Measurements from ENCODE around the gene ABHD17B.

Gene ABHD17B

DNA sequence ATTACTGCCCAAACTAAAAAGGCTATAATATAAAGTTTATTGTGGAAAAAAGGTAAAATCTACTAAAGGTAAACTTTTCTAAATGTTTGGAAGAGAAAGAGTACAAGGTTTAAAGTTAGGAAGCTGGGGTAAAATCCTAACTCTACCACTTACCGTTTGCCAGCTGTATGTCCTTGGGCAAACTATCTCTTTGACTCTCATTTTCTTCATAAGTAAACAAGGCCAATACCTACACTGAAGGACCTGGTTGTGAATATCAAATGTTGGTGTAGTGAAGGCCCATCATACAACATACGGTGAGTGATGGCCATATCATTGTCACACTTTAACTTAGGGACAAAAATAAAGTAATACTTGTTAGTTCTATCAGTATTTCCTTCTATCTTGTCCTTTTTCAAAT is 34.9 kb downstream of the ABHD17B start:
- DNase-seq = no peak

DNA sequence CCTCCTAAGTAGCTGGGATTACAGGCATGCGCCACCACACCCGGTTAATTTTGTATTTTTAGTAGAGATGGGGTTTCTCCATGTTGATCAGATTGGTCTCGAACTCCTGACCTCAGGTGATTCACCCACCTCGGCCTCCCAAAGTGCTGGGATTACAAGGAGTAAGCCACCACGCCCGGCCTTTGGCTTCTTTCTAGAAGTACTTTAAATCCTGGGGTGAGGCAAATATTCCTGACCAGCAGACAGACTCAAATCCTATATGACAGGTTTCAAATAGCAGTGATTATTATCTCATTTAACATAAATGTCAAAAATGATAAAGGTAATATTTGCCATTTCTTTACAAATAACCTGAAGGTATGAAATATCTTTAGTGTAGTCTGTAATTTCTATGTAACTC is 35.6 kb downstream of the ABHD17B start:
- DNase-seq = no peak

DNA sequence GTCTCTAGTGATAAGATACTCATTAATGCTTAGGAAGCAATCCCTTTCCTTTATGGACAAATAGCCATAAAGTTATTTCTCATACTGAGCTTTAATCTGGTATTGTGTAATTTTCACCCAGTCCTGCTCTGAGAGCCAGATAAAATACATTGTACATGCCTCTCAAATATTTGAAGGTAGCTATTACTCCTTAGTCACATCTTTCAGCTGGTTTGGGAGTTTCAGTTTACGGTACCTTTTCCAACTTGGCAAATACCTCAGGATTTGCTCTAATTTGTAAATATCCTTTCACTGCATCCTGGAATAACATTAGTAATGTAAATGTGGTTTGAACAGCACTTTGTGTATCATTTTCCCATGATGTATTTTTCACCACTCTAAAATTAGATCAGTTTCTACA is 47.4 kb downstream of the ABHD17B start:
- DNase-seq = no peak

DNA sequence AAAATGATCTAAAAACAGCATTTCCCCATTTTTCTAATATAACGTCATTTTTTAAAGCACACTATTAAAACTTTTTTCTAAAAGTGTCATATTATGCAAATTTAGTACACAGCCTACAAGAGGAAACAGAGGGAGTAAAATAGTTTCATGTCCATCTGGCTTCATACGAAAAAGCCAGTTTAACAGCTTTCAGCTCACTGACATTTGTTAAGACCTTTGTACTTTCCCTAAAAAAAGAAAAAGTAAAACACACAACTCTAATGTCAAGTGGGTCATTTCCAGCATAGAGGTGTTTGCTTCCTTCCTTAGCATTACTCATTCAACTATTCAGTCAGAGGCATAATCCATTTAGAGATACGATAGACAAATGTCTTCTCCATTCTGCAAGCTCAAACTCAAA is 49.4 kb downstream of the ABHD17B start:
- DNase-seq = no peak

DNA sequence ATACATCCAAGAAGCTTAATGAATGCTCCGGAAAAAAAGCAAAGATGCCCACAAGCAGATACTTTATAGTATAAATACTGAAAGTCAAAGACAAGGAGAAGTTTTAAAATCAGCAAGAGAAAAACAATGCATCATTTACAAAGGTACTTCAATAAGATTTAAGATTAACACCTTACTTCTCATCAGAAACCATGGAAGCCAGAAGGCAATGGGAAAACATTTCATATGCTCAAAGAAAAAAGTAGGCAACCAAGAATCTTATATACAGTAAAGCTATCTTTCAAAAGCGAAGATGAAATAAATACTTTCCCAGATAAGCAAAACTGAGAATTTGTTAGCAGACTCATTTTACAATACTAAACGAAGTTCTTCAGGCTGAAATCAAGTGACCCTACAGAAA is 51.1 kb downstream of the ABHD17B start:
- DNase-seq = no peak

DNA sequence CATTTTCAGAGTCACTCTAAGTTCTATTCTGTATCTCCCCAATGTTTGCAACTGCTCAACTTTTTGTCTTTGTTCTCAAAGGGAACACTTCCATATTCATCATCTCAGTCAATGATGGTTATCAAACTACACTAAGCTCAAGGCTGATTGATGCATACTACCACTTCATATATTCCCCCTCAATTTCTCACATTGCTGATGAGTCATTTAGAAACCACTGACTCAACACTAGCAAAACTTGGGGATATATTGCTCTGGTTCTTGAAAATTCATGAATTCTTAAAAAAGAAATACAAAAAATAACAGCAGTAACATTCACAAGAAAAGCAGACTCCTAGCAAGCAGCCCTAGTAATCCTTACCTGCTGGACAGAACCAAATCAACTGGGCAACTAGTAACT is 52.2 kb downstream of the ABHD17B start:
- no peak for DNase-seq

DNA sequence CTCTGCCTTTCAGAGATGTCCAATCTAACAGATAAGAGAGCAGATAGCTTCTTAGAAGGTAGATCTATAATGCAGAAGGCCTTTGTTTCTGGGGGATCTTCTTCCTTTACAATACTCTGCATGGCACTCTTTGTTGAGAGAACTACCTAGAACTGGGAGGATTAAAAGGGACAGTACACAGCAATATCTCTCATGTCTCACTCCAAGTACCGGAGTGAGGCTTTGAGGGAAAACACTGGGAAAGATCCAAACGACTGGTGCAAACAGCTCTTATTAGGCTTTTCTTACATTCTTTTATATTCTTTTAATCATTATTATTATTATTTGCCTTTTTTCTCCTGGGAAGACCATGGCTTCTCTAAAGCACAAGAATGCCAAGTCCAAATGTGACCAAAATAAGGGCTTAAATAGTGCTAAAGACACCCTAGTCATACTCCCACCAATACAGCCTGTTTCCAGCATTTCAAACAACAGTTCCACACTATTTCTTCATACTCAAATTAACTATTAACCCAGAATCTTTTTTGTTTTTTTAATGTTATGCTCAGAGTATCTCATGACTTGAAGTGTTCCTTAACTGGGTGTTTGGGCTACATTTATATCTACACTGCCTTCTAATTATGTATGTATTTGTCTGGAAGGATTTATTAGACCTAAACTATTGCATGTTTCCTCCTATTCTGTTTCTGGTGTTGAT is 52.7 kb downstream of the ABHD17B start:
- no peak for DNase-seq

DNA sequence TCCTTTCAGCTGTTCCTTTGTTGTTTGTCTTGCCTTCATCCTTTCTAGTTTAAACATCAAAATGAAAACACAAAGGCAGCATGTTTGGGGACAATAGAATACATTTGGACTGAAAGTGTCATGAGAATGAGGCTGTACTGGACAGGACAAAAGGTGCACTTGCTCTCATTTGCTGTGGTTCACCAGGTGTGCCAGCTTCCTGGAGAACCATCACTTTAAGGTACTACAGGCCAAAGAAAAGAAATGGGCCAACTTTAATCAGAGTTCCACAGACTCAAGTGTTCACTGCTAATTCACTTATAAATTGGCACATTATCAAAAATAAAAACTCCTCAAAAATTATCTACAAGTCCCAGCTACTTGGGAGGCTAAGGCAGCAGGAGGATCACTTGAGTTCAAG is 53.8 kb downstream of the ABHD17B start:
- DNase-seq = no peak

DNA sequence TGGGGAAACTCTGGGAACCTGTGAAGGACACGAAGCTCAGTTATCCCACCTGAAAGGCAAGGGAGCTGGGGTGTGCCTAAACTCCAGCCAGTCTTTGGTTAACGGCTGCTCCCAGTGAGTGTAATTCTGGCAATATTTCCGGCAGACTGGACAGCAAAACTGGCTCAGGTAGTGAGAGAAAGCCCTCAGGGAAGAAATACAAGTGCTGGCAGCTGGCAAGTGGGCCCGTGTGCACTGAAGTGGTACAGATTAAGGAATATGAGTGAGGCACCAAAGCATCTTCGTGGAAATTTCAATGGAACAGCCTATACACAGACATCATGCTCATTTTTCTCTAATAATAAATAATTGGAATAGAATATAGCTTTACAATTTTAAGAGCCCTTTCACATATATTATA is 56.2 kb downstream of the ABHD17B start:
- DNase-seq = no peak

DNA sequence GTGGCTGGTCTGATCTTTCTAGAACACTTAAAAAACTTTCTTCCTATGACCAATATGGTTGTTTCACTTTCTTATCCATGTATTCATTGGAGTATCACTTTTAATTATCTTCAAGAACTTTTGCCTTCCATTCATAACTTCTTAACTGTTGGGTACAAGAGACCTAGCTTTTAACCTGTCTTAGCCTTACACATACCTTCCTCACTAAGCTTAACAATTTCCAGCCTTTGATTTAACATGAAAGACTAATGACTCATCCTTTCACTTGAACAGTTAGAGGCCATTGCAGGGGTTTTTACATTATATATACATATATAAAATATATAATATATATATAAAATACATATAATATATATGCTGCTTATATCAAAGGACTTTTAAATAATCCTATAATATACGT is 57.9 kb downstream of the ABHD17B start:
- no peak for DNase-seq

DNA sequence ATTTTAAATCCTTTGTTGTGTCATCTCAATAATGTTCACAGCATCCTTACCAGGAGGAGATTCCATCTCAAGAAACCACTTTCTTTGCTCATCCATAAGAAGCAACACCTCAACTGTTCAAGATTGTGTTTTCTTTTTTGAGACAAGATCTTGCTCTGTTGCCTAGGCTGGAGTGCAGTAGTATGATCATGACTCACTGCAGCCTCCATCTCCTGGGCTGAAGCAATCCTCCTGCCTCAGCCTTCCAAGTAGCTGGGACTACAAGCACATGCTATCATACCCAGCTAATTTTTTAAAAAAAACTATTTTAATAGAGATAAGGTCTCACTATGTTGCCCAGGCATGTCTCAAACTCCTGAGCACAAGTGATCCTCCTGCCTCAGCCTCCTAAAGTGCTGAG is 60.0 kb downstream of the ABHD17B start:
- no peak for DNase-seq

DNA sequence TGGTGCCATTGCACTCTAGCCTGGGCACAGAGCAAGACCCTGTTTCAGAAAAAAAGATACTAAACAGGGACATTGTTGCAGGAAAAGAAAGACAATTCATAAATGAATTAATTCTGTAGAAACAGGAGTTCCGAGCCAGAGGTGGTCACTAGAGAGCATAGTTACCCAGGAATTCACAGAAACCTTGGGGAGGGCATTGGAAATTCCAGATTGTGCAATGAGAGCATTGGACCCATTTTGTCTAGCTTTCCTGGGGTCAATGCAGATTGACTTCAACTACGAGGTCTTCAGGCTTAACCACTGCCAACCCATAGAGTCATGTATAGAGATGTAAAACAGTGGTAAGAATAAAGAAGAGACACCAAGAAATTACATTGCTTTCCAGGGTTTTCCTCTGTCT is 63.1 kb downstream of the ABHD17B start:
- DNase-seq = no peak

DNA sequence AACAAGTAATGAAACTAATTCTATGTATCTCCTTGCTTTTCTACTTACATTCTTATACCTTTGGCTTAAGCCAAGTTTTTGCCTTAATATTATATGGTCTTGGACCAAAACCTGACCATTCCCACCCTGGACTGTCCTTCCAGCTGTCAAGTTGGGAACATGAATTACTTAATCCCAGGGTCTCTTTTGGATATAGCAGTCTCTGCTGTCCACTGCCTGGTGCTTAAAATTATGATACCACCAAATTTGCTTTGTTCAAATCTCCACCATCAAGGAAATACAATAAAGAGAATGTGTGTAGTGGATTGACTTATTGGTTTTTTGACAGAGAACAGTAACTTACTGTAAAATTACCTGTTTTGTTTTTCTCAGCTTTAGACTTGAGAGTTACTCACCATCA is 66.2 kb downstream of the ABHD17B start:
- no peak for DNase-seq

DNA sequence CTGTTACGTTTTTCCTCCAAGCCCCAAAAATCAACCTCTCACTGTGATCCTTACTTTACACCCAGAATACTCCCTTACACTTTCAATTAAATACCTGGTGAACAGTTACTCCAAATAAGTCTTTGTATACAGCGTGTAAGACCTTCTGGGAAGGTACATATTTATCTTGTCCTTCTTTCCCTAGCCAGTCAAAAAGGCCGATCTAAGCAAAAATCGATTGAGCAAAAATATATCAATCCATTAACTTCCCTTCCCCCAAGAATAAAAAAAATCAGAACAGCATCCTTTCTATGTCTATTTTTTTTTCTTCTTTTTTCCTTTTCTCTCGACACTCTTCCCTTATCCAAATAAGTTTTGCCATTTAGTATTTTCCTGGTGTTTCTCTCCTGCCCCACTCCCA is 71.3 kb downstream of the ABHD17B start:
- no peak for DNase-seq

DNA sequence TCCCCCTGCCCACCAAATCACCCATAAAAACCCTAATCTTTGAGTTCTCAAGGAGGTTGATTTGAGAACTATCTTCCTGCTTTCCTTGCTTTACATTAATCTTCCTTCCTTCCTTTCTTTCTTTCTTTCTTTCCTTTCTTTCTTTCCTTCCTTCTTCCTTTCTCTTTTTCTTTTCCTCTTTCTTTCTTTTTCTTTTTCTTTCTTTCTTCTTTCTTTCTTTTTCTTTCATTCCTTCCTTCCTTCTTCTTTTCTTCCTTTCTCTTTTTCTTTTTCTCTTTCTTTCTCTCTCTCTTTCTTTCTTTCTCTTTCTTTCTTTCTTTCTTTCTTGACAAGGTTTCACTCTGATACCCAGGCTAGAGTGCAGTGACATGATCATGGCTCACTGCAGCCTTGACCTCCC is 75.4 kb downstream of the ABHD17B start:
- no peak for DNase-seq

DNA sequence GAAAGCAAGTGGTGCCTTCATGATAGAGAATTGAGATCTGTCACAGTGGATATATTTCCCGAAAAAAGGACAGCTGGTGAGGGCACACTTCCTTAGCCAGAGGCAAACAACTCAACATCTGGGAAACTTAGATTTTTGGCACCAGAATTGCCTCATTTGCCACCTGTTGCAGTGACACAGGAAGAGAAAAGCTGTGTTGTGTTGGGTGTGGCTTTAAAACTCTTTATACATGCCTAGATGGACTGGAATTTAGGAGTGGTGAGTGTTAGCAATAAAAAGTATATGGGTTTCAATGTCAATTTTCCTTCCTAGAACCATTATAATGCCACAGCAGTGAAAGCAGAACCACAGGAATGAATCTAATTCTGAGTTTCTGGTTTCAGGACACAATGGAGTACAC is 80.1 kb downstream of the ABHD17B start:
- DNase-seq = no peak

DNA sequence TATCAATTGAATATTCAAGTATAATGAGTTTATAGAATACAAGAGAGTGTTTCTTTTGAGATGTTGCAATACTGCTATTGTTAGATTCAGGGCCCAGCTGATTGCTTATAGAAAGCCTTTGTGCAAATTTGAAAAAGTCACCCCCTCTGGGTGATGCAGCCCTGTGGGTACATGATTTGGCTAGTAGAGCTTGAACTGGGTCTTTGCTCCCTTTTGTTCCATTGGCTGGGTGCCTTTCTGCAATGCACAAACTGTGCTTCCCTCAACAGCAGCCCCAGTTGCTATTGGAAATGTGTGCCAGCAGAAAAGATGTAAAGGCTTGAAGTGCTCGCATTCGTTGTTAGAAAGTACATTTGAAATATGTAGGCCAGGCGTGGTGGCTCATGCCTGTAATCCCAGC is 80.8 kb downstream of the ABHD17B start:
- DNase-seq = no peak

DNA sequence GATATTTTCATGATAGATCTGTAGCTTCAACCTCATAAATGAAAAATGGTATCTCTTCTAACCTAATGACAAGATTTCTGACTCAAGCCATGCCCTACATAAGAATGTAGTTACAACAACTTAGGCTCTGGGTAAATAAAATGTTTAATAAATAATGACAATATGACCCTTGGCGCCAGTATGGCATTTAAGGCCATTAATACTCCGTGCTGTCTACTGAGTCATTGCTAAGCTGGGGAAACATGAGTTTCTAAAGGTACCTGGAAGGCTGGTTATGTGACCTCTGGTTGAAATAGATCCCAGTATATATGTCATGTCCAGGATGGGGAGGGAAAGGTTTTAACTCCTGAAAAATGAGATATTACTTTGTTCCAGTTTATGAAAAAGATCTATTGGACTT is 84.7 kb downstream of the ABHD17B start:
- DNase-seq = no peak

DNA sequence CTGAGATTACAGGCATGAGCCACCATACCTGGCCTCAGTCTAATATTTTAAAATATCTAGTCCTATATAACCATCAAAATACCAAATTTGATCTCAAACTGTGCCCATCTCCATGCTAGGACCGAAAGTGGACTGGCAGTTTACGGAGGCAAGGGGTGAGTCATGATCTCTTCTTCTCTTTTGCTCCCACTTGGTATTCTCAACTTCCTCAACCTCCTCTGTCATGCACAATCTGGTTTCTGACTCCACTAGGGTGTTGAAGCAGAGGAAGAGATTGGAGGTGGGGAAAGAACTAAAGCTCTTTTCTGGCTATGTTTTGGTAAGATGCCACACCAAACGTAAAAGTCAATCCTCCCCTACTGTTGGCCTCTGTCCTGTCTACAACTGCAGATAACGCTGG is 86.7 kb downstream of the ABHD17B start:
- no peak for DNase-seq

DNA sequence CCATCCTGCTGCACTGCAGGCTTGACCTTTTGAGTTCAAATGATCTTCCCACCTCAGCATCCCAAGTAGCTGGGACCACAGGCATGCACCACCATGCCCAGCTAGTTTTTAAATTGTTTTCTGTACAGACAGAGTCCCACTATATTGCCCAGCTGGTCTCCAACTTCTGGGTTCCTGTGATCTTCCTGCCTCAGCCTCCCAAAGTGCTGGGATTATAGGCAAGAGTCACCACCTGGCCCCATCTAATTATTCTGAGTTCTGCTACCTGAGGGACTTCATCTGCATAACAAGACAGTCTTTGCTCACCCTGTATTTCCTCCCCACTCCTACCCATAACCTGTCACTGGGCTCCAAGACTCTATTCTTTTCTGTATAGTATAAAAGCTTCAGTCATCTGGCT is 88.1 kb downstream of the ABHD17B start:
- DNase-seq = no peak

DNA sequence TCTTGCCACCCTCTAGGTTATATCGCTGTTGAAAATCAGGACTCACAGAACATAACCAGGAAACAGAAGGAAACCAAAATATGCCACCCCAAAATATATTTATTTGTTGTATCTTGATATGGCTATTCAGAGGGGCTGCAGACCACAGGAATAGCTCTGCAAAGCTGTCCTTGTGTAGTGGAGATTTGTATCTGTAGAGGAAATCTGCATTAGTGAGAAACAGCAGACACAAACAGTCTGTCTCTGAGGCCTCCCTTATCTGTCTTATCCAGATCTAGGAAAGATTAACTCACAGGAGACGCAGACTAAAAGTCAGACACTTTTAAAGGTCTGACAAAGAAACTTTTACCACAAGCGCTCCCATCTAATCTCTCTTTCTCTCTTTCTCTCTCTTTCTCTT is 88.5 kb downstream of the ABHD17B start:
- no peak for DNase-seq

DNA sequence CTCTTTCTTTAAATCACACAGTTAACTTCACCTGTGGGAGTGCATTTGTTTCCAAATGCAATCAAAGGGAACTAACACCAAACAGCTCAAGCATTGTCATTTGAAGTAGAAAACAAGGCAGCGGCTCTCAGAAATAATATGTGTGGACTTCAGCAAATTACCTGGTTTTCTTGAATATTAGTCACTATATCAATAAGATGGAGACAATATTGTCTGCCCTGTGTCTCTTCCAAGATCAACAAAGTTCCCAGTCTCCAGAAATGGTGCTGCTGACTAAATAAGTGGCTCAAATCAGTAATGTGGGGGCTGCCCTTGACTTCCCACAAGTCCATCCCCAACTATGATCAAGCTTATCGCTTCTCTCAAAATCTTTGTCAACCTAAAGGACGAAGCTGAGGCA is 89.6 kb downstream of the ABHD17B start:
- no peak for DNase-seq

DNA sequence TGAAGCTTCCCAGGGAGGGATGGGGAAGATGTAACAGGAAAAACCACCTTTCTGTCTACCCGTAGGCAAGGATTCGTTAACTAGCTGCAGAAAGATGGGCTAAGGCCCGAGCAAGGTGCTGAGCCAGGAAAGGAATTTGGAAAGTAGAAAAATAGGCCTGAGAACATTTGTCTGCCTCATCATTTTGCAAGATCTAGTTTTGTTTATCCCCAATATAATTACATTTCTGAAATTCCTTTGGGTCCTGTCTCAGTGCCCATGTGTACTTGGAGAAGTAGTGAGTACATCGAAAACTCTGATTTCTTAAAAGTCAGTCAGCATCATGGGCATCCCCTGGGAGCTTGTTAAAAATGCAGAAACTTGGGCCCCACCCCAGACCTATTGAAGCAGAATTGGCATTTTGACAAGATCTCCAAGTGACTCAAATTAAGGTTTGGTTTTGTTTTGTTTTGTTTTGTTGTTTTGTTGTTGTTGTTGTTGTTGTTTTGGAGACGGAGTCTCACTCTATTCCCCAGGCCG is 90.5 kb downstream of the ABHD17B start:
- DNase-seq = no peak

DNA sequence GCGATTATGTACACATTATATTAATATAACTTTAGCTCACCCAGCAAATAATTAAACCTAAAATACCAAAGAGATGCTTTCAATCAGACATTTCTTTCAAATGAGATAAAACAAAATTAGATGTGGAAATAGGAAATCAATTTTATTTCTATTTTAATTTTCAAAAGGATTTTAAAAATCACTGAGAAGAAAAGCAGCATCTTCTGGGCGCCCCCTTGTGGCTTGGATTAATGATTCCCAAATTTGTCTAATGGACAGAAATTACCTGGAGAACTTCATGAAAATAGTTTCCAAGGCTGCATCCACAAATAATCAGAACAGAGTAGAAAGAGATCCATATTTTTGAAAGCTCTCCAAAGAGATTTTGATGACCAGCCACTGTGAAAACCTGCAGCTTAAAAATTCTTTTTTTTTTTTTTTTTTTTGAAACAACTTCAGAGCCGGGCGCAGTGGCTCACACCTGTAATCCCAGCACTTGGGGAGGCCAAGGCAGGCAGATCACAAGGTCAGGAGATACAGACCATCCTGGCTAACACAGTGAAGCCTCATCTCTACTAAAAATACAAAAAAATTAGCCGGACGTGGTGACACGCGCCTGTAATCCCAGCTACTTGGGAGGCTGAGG is 91.8 kb downstream of the ABHD17B start:
- DNase-seq = peak; percentile 48

DNA sequence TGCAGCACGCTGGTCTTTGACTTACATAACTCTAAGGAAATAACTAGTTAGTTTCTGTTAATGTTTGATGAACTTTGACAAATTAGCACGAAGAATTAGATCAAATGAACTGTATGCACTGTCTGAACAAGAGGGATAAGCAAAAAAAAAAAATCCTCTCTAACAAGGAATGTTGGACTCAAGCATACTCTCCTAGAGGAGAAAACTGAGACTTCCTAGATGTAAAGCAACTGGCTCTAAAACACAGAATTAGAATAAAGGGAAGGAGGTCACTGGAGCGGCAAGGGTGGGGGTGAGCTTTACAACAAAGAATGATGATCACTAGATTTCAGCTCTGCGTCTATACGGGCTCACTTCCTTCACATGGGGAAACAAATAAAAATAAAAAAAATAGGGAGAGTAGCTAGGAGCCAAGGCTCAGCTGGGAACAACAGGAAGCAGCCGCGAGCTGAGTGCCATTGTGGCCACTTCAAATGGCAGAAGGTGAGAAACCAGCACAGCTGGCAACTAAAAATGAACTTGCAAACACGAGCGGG is 94.0 kb downstream of the ABHD17B start:
- no peak for DNase-seq
